HG02678 (cell line): Measurements from ENCODE around the gene PSMD1.
"Not testable (repeated sequence)": the region's sequence is repeated elsewhere in the genome, so short reads cannot be mapped to it uniquely, and the experiment has no call there.

Source experiments
- ATAC-seq: cut with Tn5 transposase; IDR thresholded peaks from one replicate; pipeline ENCODE4 v1.9.1; 2021; ENCODE audit warnings: mild to moderate bottlenecking, moderate library complexity; ENCODE audit not compliant: unreplicated experiment

The PSMD1 gene

GRCh38 chr2:231056453-231057416 is at the start of gene PSMD1:
TSS of gene PSMD1 (plus strand) at chr2:231056867. CDS start at chr2:231057026, 159 bp downstream.
- ATAC-seq, result peak; percentile 73

DNA sequence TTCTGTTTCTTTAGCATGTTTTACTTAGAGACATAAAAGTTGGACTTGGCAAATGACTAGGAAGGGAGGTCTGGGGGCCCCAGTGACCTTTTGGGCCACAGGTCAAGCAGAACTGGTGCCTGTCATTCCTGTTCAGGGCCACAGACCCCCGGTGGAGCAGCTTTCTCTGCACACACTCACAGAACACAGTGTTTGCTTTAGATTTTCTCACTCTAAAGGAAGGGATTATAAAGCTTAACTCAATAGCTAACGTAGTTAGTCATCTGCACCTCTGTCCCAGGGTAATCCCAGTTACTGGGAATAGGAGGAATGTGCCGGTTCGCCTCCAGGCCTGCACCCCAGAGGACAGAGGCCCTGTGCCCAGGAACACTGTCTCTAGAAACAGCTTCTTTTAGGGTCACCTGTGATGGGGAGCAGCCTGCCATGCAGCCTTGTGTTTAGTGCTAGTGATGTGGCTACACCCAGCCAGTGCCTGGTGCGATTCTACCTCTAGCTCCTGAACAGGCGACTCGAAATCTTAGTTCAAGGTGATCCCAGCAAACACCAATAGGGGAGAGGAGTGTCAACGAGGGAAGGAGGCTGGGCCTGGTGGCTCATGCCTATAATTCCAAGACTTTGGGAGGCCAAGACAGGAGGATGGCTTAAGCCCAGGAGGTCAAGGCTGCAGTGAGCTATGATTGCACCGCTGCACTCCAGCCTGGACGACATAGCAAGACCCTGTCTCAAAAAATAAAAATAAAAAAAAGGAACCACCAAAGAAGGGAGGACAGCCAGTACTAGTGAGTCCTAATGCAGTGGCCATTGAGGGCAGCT is 49.2 kb upstream of the PSMD1 start:
- ATAC-seq, result no peak

GRCh38 chr2:231008131-231008530 is 48.5 kb upstream of the PSMD1 start:
- ATAC-seq, result no peak

GRCh38 chr2:231009236-231009919 is 47.3 kb upstream of the PSMD1 start:
- no peak for ATAC-seq

DNA sequence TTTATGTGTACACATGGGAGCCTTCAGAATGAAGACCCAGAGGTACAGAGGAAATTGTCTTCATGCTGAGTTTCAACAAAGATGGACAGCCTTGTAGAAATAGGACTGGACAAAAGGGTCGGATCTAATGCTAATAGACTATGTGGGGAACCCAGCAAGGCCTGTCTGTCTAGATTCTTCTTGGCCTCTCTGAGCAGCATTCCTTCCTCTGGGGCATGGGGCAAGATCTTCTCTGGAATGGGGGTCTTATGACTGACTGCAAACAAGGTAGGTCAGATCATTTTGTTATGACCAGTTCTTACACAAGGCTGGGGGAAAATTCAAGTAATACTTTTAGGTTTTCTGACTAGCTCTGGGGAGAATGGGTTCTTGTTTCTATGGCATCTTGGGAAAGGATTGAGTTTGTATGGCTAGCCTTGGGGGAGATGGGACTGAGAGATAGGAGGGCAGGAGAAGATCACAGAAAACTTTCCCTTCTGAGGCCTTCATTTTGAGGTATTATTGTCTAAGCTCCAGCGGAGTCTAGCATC is 46.4 kb upstream of the PSMD1 start:
- no peak for ATAC-seq

- no peak for ATAC-seq
These were observed 45.1 kb upstream of the PSMD1 start for GRCh38 chr2:231011526-231011925.

- ATAC-seq, result no peak
These were observed 44.2 kb upstream of the PSMD1 start for GRCh38 chr2:231012463-231012862.

- ATAC-seq, result no peak
These were observed 42.8 kb upstream of the PSMD1 start for GRCh38 chr2:231013820-231014219.

- ATAC-seq, result no peak
These were observed 41.2 kb upstream of the PSMD1 start for GRCh38 chr2:231015478-231015877.

DNA sequence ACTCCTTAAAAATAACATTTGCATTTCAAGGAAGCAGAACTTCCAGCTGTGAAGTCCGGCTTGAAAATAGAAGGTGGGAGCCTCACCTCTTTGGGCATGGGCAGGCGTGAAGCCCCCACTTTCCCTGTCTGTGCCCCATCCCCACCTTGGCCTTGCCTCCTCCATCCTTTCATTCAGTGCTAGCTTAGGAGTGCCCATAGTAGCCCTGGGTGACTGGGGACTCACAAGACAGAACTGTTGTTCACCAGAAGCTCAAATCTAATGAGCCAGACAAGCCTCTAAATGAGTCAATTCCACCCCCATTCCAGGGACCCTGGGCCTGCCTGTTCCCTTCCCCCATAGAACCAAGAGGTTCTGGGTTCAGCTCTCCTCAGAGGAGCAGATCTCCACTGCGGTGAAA is 40.7 kb upstream of the PSMD1 start:
- ATAC-seq, result no peak

DNA sequence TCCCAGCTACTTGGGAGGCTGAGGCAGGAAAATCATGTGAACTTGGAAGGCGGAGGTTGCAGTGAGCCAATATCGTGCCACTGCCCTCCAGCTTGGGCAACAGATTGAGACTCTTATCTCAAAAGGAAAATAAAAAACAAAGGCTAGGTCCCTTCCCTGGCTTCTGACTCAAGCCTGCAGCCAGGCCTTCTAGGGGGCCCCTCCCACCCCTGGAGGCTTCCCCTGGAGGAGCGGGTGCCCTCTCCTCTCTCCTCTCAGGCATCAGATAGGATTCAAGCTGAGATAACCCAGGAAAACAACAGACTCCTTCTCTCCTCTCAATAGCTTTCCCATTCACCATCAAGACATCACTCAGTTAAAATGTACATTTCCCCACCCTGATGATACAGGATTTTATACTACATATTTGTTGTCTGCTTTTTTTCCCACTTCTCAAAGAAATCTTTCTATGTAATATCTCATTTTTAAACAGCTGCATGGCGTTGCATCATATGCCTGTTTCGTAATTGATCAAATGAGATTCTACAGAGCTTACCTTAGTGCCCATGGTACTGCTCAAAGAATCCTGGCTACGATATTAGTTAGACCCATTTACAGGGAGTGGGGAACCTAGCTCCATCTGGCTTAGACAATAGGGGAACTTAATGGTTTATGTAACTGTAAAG is 40.0 kb upstream of the PSMD1 start:
- ATAC-seq, result no peak

DNA sequence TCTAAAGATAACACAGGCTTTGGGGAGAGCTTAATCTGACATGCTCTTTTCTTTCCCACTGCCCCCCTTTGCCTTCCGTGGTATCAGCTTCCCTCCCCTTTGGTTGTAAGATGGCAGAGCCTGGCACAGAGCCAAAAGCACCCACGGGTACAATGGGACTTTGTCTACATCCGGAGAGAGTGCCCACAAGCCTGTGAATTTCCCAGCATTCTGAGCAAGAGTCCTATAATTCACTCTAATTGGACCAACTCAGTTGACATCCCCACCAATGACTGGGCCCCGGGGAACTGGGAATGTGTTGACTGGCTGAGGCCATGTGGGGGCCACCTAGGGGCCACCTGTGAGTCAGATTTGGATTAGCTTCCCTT is 39.5 kb upstream of the PSMD1 start:
- ATAC-seq, result no peak

GRCh38 chr2:231018184-231018583 is 38.5 kb upstream of the PSMD1 start:
- no peak for ATAC-seq

GRCh38 chr2:231025059-231025458 is 31.6 kb upstream of the PSMD1 start:
- ATAC-seq, result not testable (repeated sequence)

GRCh38 chr2:231028889-231029288 is 27.8 kb upstream of the PSMD1 start:
- no peak for ATAC-seq

DNA sequence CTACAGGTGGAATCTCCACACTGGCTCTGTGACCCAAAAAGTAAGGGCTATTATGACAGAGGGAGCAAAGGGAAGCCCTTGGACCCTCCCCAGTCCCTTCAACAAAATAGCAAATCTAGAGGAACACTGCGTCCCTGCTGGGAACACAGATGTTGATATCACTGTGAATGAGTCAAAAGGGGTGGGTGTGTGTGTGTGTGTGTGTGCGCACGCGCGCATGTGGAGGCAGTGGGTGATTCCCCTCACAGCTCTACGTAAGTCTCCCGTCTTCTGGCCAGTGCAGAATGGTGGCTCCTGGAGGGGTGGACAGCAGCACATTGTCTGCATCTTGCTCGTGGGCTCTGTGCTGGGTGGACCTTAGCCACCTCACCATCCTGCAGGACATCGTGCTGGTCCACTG is 27.1 kb upstream of the PSMD1 start:
- no peak for ATAC-seq

DNA sequence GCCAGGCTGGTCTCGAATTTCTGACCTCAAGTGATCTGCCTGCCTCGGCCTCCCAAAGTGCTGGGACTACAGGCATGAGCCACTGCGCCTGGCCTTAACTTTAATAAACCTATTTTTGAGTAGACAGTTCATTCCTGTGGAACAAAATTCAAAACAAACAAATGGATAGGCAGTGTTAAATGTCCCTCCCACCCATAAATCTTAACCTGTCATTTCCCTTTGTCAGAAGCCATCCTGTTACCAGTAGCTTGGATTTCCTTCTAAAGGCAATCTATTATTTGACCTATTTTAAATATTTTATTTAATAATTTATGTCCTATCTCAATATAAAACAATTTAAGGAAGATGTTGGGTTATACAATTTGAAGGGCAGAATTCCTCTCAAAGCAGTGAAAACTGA is 25.9 kb upstream of the PSMD1 start:
- ATAC-seq, result no peak

- no peak for ATAC-seq
These were observed 24.0 kb upstream of the PSMD1 start for GRCh38 chr2:231032575-231033140.

- ATAC-seq, result no peak
These were observed 23.2 kb upstream of the PSMD1 start for GRCh38 chr2:231033147-231034132.
